Measurements from ENCODE around the gene OR11A1. TPM values are rescaled to one million over a fixed set of nuclear protein-coding genes. Genes with fewer than 3 reads are reported as not detected.

Gene OR11A1
- total and polyA plus RNA-seq, 10 donors = not detected

- intact Hi-C loops (cut with DNase I; ENCODE audit: low total_unique reads) = no loop called here
- TF ChIP-seq POLR2AphosphoS5 (IDR thresholded peaks at IDR 0.05) = no peak
- TF ChIP-seq POLR2A (IDR thresholded peaks at IDR 0.05) = no peak
- no peak for TF ChIP-seq CTCF (IDR thresholded peaks at IDR 0.05 in 8 of 11, conservative IDR thresholded peaks at IDR 0.05 in 3 of 11)
- no peaks in the 10 kb centered on the region for H3K4me1 ChIP-seq
- H3K9me3 ChIP-seq = peaks cover 0 to 24% (median 6%) of the 10 kb centered on the region in 8 donors
- H3K27me3 ChIP-seq (replicated peaks in 1 of 7) = peaks cover 0 to 22% (median 0%) of the 10 kb centered on the region in 7 donors
- no peaks in the 10 kb centered on the region for H3K36me3 ChIP-seq
- H3K4me3 ChIP-seq = no peak within 1 kb of the TSS
- no peak for DNase-seq
- no peak within 1 kb of the TSS for H3K27ac ChIP-seq
Measured at GRCh38 chr6:29414588-29414987, 42.3 kb downstream of the OR11A1 start, which contains the start of gene OR12D1. TSS of gene OR12D1 (plus strand) at chr6:29414928.

GRCh38 chr6:29403801-29404200 is 53.1 kb downstream of the OR11A1 start:
- Histone ChIP-seq H3K4me1 (no peaks in the 10 kb centered on the region), H3K9me3 (peaks cover 0 to 8% (median 0%) of the 10 kb centered on the region in 8 donors), H3K36me3 (no peaks in the 10 kb centered on the region), H3K27ac (no peak overlapping the region), H3K27me3 (replicated peaks in 1 of 7) (peaks cover 0 to 8% (median 0%) of the 10 kb centered on the region in 7 donors), H3K4me3 (no peak overlapping the region)
- no peak for DNase-seq
- TF ChIP-seq POLR2AphosphoS5 (IDR thresholded peaks at IDR 0.05) = no peak
- TF ChIP-seq CTCF (IDR thresholded peaks at IDR 0.05 in 8 of 11, conservative IDR thresholded peaks at IDR 0.05 in 3 of 11) = no peak
- no peak for TF ChIP-seq POLR2A (IDR thresholded peaks at IDR 0.05)
- intact Hi-C loops (cut with DNase I; ENCODE audit: low total_unique reads) = no loop called here
- 39 to 96% (median 85%) methylated on average over 1 of the region's 1 CpG for whole genome bisulfite sequencing, 5 donors

GRCh38 chr6:29399525-29399924 is 57.3 kb downstream of the OR11A1 start:
- 48 to 81% (median 75%) methylated on average over 2 of the region's 2 CpGs for WGBS, 5 donors
- intact Hi-C loops (cut with DNase I; ENCODE audit: low total_unique reads) = no loop called here
- TF ChIP-seq CTCF (IDR thresholded peaks at IDR 0.05 in 8 of 11, conservative IDR thresholded peaks at IDR 0.05 in 3 of 11) (no peak), POLR2A (IDR thresholded peaks at IDR 0.05) (no peak), POLR2AphosphoS5 (IDR thresholded peaks at IDR 0.05) (no peak)

DNA sequence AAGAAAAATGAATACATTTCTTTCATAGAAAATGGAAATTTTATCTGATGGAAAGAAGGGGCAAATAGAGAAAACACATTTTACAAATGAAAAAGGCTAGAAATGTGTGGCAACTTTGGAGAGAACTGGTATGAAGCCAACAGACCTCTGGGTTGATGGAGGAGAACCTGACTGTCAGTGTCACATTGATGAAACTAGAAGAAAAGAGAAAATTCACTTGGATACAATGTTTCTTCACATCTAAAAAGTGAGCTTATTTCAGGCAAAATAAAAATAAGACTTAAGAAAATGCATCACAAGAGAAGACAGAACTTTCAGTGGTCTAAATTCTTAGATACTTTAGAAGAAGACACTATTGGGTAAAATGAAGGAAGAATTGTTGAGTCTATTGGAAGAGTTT is 61.5 kb downstream of the OR11A1 start, which contains the start of gene OR12D2:
Gene OR12D2 (plus strand): TSS at position 301 of the 400 bp plus-strand sequence. CDS start 1,069 bp downstream, outside the sequence.
- peaks cover 0 to 24% (median 4%) of the 10 kb centered on the region in 7 donors for H3K27me3 ChIP-seq (replicated peaks in 1 of 7)
- H3K27ac ChIP-seq = no peak within 1 kb of the TSS
- TF ChIP-seq POLR2A (IDR thresholded peaks at IDR 0.05) = no peak
- TF ChIP-seq POLR2AphosphoS5 (IDR thresholded peaks at IDR 0.05) = no peak
- TF ChIP-seq CTCF (IDR thresholded peaks at IDR 0.05 in 8 of 11, conservative IDR thresholded peaks at IDR 0.05 in 3 of 11) = no peak
- no peak within 1 kb of the TSS for H3K4me3 ChIP-seq
- no peaks in the 10 kb centered on the region for H3K4me1 ChIP-seq
- intact Hi-C loops (cut with DNase I; ENCODE audit: low total_unique reads) = no loop called here
- no peak for DNase-seq
- H3K36me3 ChIP-seq = no peaks in the 10 kb centered on the region
- no peaks in the 10 kb centered on the region for H3K9me3 ChIP-seq

More at GRCh38 chr6:29399525-29399924, 57.3 kb downstream of the OR11A1 start:
- no peaks in the 10 kb centered on the region for H3K4me1 ChIP-seq
- no peak overlapping the region for H3K4me3 ChIP-seq
- no peak overlapping the region for H3K27ac ChIP-seq
- no peak for DNase-seq
- H3K36me3 ChIP-seq = no peaks in the 10 kb centered on the region
- H3K9me3 ChIP-seq = no peaks in the 10 kb centered on the region
- peaks cover 0 to 10% (median 0%) of the 10 kb centered on the region in 7 donors for H3K27me3 ChIP-seq (replicated peaks in 1 of 7)

All from spleen (tissue), 11 donors.